Right lobe of liver (tissue), 4 donors: Measurements from ENCODE around the gene CHST11.

Source experiments
- CTCF ChIP-seq, 4 donors: fragments of 200-600 bp in 3 of 4; fragments of 450-650 bp in 1 of 4; IDR thresholded peaks; one replicate each; pipeline versions ENCODE4 v1.5.1 to v1.8.0; 2016 to 2022; ENCODE audit warnings: antibody characterized with exemption in 4 of 4, mild to moderate bottlenecking in 2 of 4
- POLR2A ChIP-seq: fragments of 450-650 bp; IDR thresholded peaks from one replicate; pipeline ENCODE4 v1.6.1; 2017; ENCODE audit warnings: antibody characterized with exemption, mild to moderate bottlenecking
- donor health status: DM: no; HTN: no; CAD: no.
- donor health status: DM: no; HTN: no; CAD: no.
- donor health status: DM: no; HTN: yes; CAD: no.

DNA sequence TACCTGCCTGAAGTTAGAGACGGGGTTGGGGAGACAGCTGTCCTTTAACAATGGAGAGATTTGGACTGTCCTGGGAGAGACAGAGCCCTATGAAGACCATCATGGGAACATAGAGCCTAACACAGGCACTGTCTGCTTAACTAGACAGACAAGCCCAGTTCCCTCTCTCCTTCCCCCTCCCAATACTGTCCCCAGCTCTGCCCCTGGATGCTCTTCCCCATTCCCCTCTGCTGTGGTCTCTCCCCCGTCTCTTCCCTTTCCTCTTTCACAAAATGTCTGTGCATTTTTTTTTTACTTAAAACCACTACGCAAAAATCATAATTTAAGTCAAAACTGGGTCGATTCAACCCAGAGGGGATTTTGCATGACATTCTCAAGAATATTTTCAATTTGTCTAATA lies 232.9 kb downstream of the CHST11 start:
- no peak for TF ChIP-seq CTCF (IDR thresholded peaks at IDR 0.05)
- no peak for TF ChIP-seq POLR2A
